Stimulated activated CD8-positive, alpha-beta memory T cell treated with anti-CD3 and anti-CD28 coated beads, Interleukin-4, amount 100 ng/mL, for 24 hours (primary cell): ENCODE results near the gene RAB29.

Experiments
- DNase-seq: peaks from one replicate; pipeline ENCODE4 v3.0.0-alpha.2; 2020; ENCODE audit warnings: low read depth

Gene RAB29

GRCh38 chr1:205763980-205764379 lies 11.3 kb downstream of the RAB29 start:
- DNase-seq: no peak

GRCh38 chr1:205760606-205761005 lies 14.7 kb downstream of the RAB29 start:
- no peak for DNase-seq

- DNase-seq: no peak
Observed at GRCh38 chr1:205756552-205756951, 18.7 kb downstream of the RAB29 start.

- DNase-seq: no peak
Observed at GRCh38 chr1:205754857-205755256, 20.4 kb downstream of the RAB29 start.

GRCh38 chr1:205751036-205751651 lies 24.1 kb downstream of the RAB29 start:
- no peak for DNase-seq

GRCh38 chr1:205750138-205751035 lies 24.9 kb downstream of the RAB29 start, which contains the start of gene NUCKS1:
TSS of gene NUCKS1 (minus strand) at chr1:205750182. CDS start at chr1:205749973, 209 bp downstream.
- DNase-seq: peak; percentile 94

- DNase-seq: peak; percentile 96
Observed at GRCh38 chr1:205749234-205750137, 25.8 kb downstream of the RAB29 start.

GRCh38 chr1:205748403-205749233 lies 26.7 kb downstream of the RAB29 start:
- no peak for DNase-seq

- no peak for DNase-seq
Observed at GRCh38 chr1:205746757-205747412, 28.4 kb downstream of the RAB29 start.

GRCh38 chr1:205744403-205744802 lies 30.9 kb downstream of the RAB29 start:
- no peak for DNase-seq

GRCh38 chr1:205743977-205744376 lies 31.3 kb downstream of the RAB29 start:
- no peak for DNase-seq

- no peak for DNase-seq
Observed at GRCh38 chr1:205741681-205742080, 33.6 kb downstream of the RAB29 start.

- DNase-seq: no peak
Observed at GRCh38 chr1:205739348-205740160, 35.7 kb downstream of the RAB29 start.

- no peak for DNase-seq
Observed at GRCh38 chr1:205735218-205735617, 40.1 kb downstream of the RAB29 start.

- DNase-seq: no peak
Observed at GRCh38 chr1:205733438-205734175, 41.7 kb downstream of the RAB29 start.

- no peak for DNase-seq
Observed at GRCh38 chr1:205729945-205730610, 45.2 kb downstream of the RAB29 start.

GRCh38 chr1:205726619-205727125 lies 48.6 kb downstream of the RAB29 start:
- no peak for DNase-seq

GRCh38 chr1:205725514-205725913 lies 49.8 kb downstream of the RAB29 start:
- no peak for DNase-seq
